SK-N-SH (cell line): ENCODE data around the gene SLC16A11. TPM values are rescaled to one million over a fixed set of nuclear protein-coding genes. Genes with fewer than 3 reads are reported as not detected.
"Not testable (repeated sequence)": the region's sequence is repeated elsewhere in the genome, so short reads cannot be mapped to it uniquely, and the experiment has no call there.

Source experiments
- CTCF ChIA-PET: fragments of 300-600, 350-600 bp; formaldehyde crosslinking; extraction: SDS; loops from one replicate; lab custom pipeline; 2021; lab: Yijun Ruan, JAX
- POLR2A ChIA-PET: fragments of 350-600 bp; sonication (Branson Sonifier 250); formaldehyde crosslinking; extraction: SDS; loops from one replicate; lab custom pipeline; 2020; ENCODE audit warnings: antibody characterized with exemption, inconsistent platforms; lab: Yijun Ruan, JAX
- DNase-seq: peaks from one replicate; pipeline ENCODE4 v3.0.0; 2012
- H2AFZ ChIP-seq: fragments of 200-600 bp; sonication (generic); 2 replicates; pipeline ENCODE4 v1.8.1; 2016; ENCODE audit warnings: antibody characterized with exemption, mild to moderate bottlenecking, low read depth
- H3F3A ChIP-seq: fragments of 200-600 bp; sonication (generic); replicated peaks from 2 replicates; pipeline ENCODE3; 2016; ENCODE audit warnings: antibody characterized with exemption, mild to moderate bottlenecking; ENCODE audit not compliant: insufficient read depth
- H3K27ac ChIP-seq, 2 experiments: fragments of 200-500 bp in 1 of 2; fragments of 200-600 bp in 1 of 2; sonication (Bioruptor generic) in 1 of 2; sonication (generic), shearing (Covaris generic) in 1 of 2; 2 replicates each; pipeline versions ENCODE4 v1.5.1 to v1.6.1; 2014 to 2016; ENCODE audit warnings: low read depth in 2 of 2, inconsistent platforms in 1 of 2, low read length in 1 of 2, mild to moderate bottlenecking in 1 of 2, mixed read lengths in 1 of 2
- H3K27me3 ChIP-seq: fragments of 200-600 bp; sonication (generic), shearing (Covaris generic); 2 replicates; pipeline ENCODE4 v1.6.1; 2016; ENCODE audit warnings: mixed run types; ENCODE audit not compliant: insufficient read depth
- H3K36me3 ChIP-seq, 2 experiments: fragments of 200-500 bp in 1 of 2; fragments of 200-600 bp in 1 of 2; sonication (Bioruptor generic) in 1 of 2; sonication (generic) in 1 of 2; replicated peaks in 1 of 2; 2 replicates each; pipeline versions ENCODE3 to v1.5.1; 2014 to 2016; ENCODE audit warnings: low read length in 1 of 2, mild to moderate bottlenecking in 1 of 2; ENCODE audit not compliant: insufficient read depth in 2 of 2, control insufficient read depth in 1 of 2
- H3K4me1 ChIP-seq, 2 experiments: fragments of 200-500 bp in 1 of 2; fragments of 200-600 bp in 1 of 2; sonication (Bioruptor generic) in 1 of 2; sonication (generic), shearing (Covaris generic) in 1 of 2; 2 replicates each; pipeline versions ENCODE4 v1.5.1 to v1.6.1; 2014 to 2016; ENCODE audit warnings: low read depth in 1 of 2, low read length in 1 of 2, mixed run types in 1 of 2; ENCODE audit not compliant: insufficient read depth in 2 of 2, control insufficient read depth in 1 of 2
- H3K4me2 ChIP-seq: fragments of 200-600 bp; sonication (generic), shearing (Covaris generic); 2 replicates; pipeline ENCODE4 v1.6.1; 2017; ENCODE audit warnings: mixed run types
- H3K4me3 ChIP-seq, 2 experiments: fragments of 200-500 bp in 1 of 2; fragments of 200-600 bp in 1 of 2; sonication (Bioruptor generic) in 1 of 2; sonication (generic), shearing (Covaris generic) in 1 of 2; 2 replicates each; pipeline versions ENCODE4 v1.5.1 to v1.8.1; 2014 to 2016; ENCODE audit warnings: low read depth in 2 of 2, inconsistent platforms in 1 of 2, low read length in 1 of 2, mild to moderate bottlenecking in 1 of 2, mixed read lengths in 1 of 2, moderate library complexity in 1 of 2
- H3K79me2 ChIP-seq: fragments of 200-600 bp; sonication (generic); 2 replicates; pipeline ENCODE4 v1.8.1; 2017; ENCODE audit warnings: mild to moderate bottlenecking; ENCODE audit not compliant: insufficient read depth
- H3K9ac ChIP-seq: fragments of 200-600 bp; sonication (generic); 2 replicates; pipeline ENCODE4 v1.6.1; 2017; ENCODE audit warnings: mixed run types
- H3K9me2 ChIP-seq: fragments of 200-600 bp; sonication (generic); 2 replicates; pipeline ENCODE4 v1.6.1; 2017; ENCODE audit warnings: mixed run types
- H3K9me3 ChIP-seq: fragments of 200-600 bp; sonication (generic); 2 replicates; pipeline ENCODE4 v1.6.1; 2017; ENCODE audit warnings: mixed run types, mild to moderate bottlenecking, moderate library complexity
- H4K20me1 ChIP-seq: fragments of 200-600 bp; sonication (generic); 2 replicates; pipeline ENCODE4 v1.6.1; 2017; ENCODE audit warnings: mild to moderate bottlenecking, mixed run types; ENCODE audit not compliant: insufficient read depth
- EZH2phosphoT487 ChIP-seq: fragments of 200-600 bp; sonication (generic); IDR thresholded peaks from 2 replicates; pipeline ENCODE4 v1.6.1; 2017; ENCODE audit warnings: low read depth, mixed run types, mild to moderate bottlenecking, antibody characterized with exemption, moderate library complexity, borderline replicate concordance
- FOXJ3 ChIP-seq: sonication (generic); formaldehyde crosslinking; IDR thresholded peaks from 2 replicates; pipeline ENCODE4 v1.5.1; 2020; ENCODE audit warnings: mild to moderate bottlenecking, missing genetic modification reagents
- FOXM1 ChIP-seq: IDR thresholded peaks from 2 replicates; pipeline ENCODE4 v1.4.0; 2012; ENCODE audit warnings: low read depth, mild to moderate bottlenecking
- GATA2 ChIP-seq: sonication (generic); formaldehyde crosslinking; IDR thresholded peaks from 2 replicates; pipeline ENCODE4 v1.5.0; 2020; ENCODE audit warnings: mild to moderate bottlenecking, missing genetic modification reagents
- POLR2AphosphoS5 ChIP-seq: IDR thresholded peaks from 2 replicates; pipeline ENCODE4 v1.6.1; 2012; ENCODE audit warnings: low read depth, low read length
- RCOR1 ChIP-seq: fragments of 150-350 bp; IDR thresholded peaks from 2 replicates; pipeline ENCODE4 v1.6.1; 2017; ENCODE audit warnings: antibody characterized with exemption, low read length
- RFX5 ChIP-seq: IDR thresholded peaks from 2 replicates; pipeline ENCODE4 v1.6.1; 2012; ENCODE audit warnings: mild to moderate bottlenecking, improper control_type of control experiment, low read length
- SMC3 ChIP-seq: IDR thresholded peaks from 2 replicates; pipeline ENCODE4 v1.6.1; 2012; ENCODE audit warnings: low read depth, low read length, improper control_type of control experiment
- TCF12 ChIP-seq: IDR thresholded peaks from 2 replicates; pipeline ENCODE4 v1.4.0; 2012
- YY1 ChIP-seq: IDR thresholded peaks from 2 replicates; pipeline ENCODE4 v1.4.0; 2012; ENCODE audit warnings: low read depth, mild to moderate bottlenecking
- WGBS: methylation state at CpG from one replicate; pipeline ENCODE4 v1.1.6; 2017; ENCODE audit warnings: low lambda C conversion rate; 5-methylcytosine and 5-hydroxymethylcytosine counted together
- polyA plus RNA-seq, 3 experiments: library from polyadenylated mRNA; depleted of rRNA; stranded (reverse); fragments of >200 nt; gene quantifications; 2 replicates each; pipeline ENCODE4 v1.2.3, GENCODE V29; 2012
- TF ChIP-seq, protein P1 (sequence below): fragments of 150-350 bp; IDR thresholded peaks from 2 replicates; pipeline ENCODE4 v1.6.1; 2016; ENCODE audit warnings: mild to moderate bottlenecking, low read depth, low read length

The SLC16A11 gene
- polyA plus RNA-seq, 1 of the 3 experiments (the other 2 are of a cell fraction) = 0.12 TPM

DNA sequence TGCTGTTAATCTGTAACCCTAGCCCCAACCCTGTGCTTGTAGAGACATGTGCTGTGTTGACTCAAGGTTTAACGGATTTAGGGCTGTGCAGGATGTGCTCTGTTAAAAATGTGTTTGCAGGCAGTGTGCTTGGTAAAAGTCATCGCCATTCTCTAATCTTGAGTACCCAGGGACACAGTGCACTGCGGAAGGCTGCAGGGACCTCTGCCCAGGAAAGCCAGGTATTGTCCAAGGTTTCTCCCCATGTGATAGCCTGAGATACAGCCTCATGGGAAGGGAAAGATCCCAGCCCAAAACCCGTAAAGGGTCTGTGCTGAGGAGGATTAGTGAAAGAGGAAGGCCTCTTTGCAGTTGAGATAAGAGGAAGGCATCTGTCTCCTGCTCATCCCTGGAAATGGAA, 44.5 kb upstream of the SLC16A11 start:
- WGBS = 23% methylated on average over 4 of the region's 4 CpGs
- H3K9me3 ChIP-seq, POLR2A ChIA-PET, H3K9ac ChIP-seq, H2AFZ ChIP-seq, H3K27ac ChIP-seq, H3K4me2 ChIP-seq, H3K79me2 ChIP-seq, H3K36me3 ChIP-seq, CTCF ChIA-PET, H3K4me3 ChIP-seq, H3K4me1 ChIP-seq, H4K20me1 ChIP-seq, H3K9me2 ChIP-seq, H3F3A ChIP-seq, DNase-seq: not testable (repeated sequence)
- peaks cover 53% of the 10 kb centered on the region; the same call in 1 of the 2 replicates for H3K27me3 ChIP-seq

DNA sequence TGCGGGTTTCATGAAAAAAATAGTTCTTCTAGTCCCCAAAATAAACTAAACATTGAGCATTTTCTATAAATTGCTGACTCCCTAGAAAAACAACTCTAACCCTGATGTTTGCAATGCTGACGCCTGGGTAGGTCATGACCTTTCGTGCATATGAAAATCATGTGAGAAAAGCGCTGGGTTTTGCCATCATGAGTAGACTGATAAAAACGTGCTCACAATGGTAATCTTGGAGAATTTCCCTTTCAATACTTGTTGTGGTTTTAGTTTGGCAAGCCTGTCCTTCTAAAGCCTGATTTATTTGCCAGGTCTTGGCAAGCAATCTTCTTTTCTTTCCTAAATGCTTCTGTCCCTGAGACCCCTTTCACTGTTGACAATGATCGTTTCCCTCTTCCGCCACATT, 40.2 kb upstream of the SLC16A11 start:
- no peak overlapping the region for H3K4me3 ChIP-seq
- H3K27ac ChIP-seq = no peak overlapping the region
- POLR2A ChIA-PET = no interaction called here
- no peak for DNase-seq
- no peaks in the 10 kb centered on the region for H3K79me2 ChIP-seq
- H3K4me1 ChIP-seq = no peaks in the 10 kb centered on the region
- H2AFZ ChIP-seq = no peak overlapping the region
- no peak for TF ChIP-seq GATA2
- no peak for TF ChIP-seq EZH2phosphoT487
- no peak for TF ChIP-seq TCF12
- no peak for TF ChIP-seq FOXM1
- TF ChIP-seq, protein P1, sequence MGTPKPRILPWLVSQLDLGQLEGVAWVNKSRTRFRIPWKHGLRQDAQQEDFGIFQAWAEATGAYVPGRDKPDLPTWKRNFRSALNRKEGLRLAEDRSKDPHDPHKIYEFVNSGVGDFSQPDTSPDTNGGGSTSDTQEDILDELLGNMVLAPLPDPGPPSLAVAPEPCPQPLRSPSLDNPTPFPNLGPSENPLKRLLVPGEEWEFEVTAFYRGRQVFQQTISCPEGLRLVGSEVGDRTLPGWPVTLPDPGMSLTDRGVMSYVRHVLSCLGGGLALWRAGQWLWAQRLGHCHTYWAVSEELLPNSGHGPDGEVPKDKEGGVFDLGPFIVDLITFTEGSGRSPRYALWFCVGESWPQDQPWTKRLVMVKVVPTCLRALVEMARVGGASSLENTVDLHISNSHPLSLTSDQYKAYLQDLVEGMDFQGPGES = no peak
- no peak for TF ChIP-seq YY1
- TF ChIP-seq FOXJ3 (CRISPR knock-in tag) = no peak
- TF ChIP-seq, all 33 proteins: peak for 0
- Histone ChIP-seq H3F3A (no peaks in the 10 kb centered on the region), H3K9me2 (no peaks in the 10 kb centered on the region), H3K27me3 (peaks cover 49% of the 10 kb centered on the region; the same call in 1 of the 2 replicates), H3K9me3 (no peaks in the 10 kb centered on the region), H3K4me2 (no peak overlapping the region), H3K9ac (no peak overlapping the region), H3K36me3 (no peaks in the 10 kb centered on the region), H4K20me1 (no peaks in the 10 kb centered on the region)
- CTCF ChIA-PET = no interaction called here
- WGBS = 22% methylated on average over 7 of the region's 7 CpGs

DNA sequence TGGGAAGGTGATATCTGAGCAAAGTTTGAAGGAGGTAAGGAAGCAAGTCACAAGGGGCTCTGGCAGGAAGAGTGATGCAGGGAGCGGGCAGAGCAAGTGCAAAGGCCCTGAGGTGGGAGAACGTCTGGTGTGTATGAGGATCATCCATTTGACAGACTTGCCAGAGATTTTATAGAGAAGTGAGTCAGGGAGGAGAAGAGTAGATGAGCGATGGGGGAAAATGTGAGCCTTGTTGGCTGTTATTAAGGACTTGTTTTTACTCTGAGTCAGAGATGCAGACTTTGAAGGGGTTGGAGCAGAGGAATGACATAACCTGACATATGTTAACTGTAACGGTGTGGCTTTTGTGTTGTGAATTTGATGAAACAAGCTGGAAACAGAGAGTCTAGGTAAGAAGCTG, 39.7 kb upstream of the SLC16A11 start:
- CTCF ChIA-PET = no interaction called here
- Histone ChIP-seq H3K27ac (no peak overlapping the region), H3K9me2 (no peaks in the 10 kb centered on the region), H3F3A (no peaks in the 10 kb centered on the region), H3K79me2 (no peaks in the 10 kb centered on the region), H3K9me3 (no peaks in the 10 kb centered on the region), H3K4me3 (no peak overlapping the region), H4K20me1 (no peaks in the 10 kb centered on the region), H3K9ac (no peak overlapping the region), H3K4me1 (no peaks in the 10 kb centered on the region), H3K4me2 (no peak overlapping the region), H3K36me3 (no peaks in the 10 kb centered on the region), H2AFZ (no peak overlapping the region), H3K27me3 (peaks cover 47% of the 10 kb centered on the region; the same call in 1 of the 2 replicates)
- DNase-seq = no peak
- POLR2A ChIA-PET = no interaction called here
- WGBS = 14% methylated on average over 4 of the region's 4 CpGs
- TF ChIP-seq RCOR1 = no peak
- TF ChIP-seq RFX5 = no peak
- no peak for TF ChIP-seq SMC3
- TF ChIP-seq POLR2AphosphoS5 = no peak
